Inflammatory macrophage (primary cell): Measurements from ENCODE around the gene SAE1.
A peak's percentile ranks its signal among the peaks of the same experiment; 100 is the strongest.

Source experiments
- DNase-seq, 2 donors: peaks; one replicate each; pipeline ENCODE4 v3.0.0-alpha.2; 2020 to 2022

The SAE1 gene

DNA sequence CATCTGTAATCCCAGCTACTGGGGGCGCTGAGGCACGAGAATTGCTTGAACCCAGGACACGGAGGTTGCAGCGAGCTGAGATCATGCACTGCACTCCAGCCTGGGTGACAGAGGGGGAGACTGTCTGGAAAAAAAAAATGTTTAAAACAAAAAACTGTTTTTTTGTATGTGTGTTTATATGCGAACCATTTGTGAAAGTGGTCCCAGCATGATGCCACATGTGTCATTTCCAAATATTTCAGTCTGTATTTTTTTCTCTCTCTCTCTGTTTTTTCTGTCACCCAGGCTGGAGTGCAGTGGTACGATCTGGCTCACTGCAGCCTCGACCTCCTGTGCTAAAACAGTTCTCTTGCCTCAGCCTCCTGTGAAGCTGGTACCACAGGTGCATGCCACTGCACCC is 37.4 kb downstream of the SAE1 start:
- no peak for DNase-seq

DNA sequence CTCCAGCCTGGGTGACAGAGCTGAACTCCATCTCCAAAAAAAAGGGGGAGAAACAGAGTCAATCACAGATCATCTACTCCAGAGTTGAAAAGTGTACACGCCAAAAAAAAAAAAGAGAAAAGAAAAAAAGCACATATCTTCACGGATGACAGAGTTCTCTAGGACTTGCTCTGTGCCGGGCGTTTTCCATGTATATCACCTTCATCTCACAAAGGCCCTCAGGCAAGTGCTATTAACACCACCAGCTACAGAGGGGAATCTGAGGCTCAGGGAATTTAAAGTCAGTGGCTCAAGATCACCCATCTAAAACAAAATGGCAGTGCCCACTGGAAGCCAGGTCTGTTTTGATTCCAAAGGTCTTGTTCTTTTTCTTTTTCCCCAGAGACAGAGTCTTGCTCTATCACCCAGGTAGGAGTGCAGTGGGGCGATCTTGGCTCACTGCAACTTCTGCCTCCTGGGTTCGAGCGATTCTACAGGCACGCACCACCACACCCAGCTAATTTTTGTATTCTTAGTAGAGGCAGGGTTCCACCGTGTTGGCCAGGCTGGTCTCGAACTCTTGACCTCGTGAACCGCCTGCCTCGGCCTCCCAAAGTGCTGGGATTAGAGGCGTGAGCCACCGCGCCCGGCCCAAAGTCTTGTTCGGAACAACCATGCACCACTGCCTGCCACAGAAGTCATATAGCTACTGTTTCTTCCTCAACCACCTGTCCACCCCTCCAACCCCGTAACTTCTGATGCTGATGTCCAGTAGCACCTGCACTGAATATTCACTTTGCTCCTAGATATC is 42.2 kb downstream of the SAE1 start:
- no peak for DNase-seq

DNA sequence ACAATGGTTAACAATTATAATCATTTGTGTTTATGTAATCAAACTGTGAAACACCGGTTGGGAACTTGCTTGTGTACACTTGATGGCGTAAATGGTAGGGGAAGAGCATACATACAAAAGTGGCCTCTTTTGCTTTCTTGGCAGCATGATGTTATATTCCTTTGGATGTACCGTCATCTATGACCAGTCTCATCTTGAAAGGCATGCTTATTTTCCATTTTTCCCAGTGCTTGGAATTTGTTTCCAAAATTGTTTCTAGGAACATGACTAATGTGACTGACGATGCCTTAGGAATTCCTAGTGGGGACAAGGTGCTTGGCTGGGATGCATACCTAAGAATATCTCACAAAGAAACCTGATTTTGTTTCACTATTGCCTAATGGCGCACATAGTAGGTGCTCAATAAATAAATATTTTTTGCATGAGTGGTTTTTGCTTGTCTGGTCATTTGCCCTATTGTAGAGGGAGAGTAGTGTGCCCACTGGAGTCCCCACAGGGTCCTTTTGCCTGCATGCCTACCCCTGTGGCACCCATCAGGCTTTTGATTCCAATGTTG is 45.5 kb downstream of the SAE1 start:
- no peak for DNase-seq

DNA sequence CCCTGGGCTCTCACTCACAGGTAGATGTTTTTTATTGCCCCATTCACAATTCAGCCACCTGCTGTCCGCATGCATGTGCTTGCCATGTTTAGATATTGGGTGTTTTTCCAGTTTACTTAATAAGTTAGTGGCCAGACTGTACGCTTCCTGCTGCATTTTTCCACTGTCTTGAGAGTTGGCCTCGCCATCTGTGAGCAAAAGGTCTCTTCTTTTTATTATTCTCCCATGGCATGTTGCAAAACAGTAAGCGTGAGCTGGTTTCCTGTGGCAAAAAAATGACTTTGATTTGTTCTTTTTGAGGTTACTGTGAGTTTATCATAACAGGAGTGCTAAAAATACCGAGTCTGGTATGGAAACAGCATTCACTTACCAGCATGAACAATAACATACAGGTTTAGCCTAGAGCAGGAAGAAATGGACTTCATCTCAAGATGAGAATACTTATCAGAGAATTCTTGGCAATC is 46.0 kb downstream of the SAE1 start:
- no peak for DNase-seq

DNA sequence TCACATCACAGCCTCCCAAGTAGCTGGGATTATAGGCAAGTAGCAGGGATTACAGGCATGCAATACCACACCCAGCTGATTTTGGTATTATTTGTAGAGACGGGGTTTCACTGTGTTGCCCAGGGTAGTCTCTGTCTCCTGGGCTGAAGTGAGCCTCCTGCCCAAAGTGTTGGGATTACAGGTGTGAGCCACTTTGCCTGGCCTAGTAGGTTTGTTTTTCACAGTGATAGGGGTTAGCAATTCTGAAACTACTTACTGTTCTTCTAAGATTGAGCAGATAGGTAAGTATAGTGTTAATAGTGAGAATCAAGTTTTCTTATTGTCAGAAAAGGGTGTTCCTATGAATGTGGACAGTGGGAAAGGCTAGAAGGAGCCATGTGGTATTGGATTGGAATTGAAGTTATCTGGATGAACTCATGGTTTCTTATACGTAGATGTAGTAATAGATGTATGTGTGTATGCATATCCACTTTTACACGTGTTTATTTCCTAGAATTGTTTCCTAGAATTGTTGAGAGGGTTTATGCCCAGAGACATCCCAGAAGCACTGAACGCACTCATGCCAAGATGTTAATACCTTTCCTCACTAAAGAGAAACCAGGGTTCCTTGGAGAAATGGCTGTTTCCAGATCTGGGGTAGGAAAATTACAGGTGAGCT is 49.1 kb downstream of the SAE1 start:
- DNase-seq = no peak

DNA sequence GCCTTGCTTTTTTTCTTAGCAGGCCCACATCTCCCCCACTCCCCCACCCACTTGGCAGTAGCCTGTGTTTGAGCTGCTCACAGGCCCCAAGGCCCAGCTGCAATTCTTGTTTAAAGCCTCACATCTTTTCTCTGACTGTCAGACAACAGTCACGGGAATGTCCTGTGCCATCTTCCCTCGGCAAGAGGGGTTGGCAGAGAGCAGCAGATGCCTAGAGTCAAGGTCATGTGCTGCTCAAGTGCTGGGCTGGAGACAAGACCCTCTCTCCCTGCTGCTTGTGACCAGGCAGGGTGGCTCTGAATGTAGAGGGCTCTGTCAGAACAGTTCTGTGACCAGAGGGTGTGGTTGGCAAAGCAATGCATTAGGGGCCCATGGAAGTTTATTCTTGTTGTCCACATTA is 53.0 kb downstream of the SAE1 start:
- no peak for DNase-seq

DNA sequence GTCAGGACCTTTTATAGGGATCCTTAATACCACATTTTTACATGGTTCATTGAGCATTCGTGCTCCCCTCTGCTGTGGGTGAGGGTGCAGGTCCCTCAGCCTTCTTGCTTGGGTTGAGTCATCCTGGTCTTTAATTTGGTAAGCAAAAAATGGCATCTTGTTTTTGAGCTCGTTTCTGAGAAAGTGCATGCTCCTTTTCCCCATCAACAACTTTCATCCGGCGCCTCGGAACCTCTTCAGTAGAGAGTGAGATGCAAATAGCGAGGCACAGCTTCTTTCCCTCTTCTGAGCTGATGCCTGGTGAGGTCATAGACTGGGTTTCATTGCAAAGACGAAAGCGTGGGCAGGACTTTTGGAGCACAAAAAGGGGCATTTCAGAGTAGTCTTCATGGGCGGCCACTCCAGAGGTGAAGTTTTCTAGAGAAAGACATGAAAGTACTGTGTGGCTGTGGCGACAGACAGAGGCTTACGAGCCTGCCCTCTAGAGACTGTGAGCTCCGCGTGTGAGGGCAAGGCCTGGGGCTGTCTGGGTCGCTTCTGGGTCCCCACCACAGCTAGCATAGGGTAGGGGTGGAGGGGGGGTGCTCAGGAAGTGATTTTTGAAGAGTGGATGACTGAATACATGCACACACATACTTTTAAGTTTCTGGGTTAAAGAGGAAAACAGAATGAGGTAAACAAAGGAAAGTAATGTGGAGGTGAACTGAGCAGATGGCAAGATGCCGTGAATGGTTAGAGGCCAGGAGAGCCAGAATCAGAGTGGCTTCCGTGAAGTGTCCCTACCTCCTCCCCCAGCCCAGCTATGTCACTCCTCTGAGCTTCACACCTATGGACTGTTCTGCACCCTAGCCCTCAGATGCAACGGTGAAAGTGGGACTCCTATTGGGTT is 56.1 kb downstream of the SAE1 start:
- no peak for DNase-seq

DNA sequence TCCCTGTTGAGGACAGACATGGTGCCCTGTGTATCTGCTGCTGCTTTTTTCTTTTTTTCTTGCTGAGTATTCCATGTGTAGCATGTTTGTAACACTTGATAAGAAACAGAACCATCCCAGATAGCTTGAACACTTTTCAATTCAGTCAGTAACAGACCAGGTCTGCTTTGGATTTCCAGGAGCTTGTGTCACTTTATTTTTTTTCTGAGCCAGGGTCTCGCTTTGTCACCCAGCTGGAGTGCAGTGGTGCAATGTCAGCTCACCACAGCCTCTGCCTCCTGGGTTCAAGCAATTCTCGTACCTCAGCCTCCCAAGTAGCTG is 56.7 kb downstream of the SAE1 start:
- DNase-seq = no peak

DNA sequence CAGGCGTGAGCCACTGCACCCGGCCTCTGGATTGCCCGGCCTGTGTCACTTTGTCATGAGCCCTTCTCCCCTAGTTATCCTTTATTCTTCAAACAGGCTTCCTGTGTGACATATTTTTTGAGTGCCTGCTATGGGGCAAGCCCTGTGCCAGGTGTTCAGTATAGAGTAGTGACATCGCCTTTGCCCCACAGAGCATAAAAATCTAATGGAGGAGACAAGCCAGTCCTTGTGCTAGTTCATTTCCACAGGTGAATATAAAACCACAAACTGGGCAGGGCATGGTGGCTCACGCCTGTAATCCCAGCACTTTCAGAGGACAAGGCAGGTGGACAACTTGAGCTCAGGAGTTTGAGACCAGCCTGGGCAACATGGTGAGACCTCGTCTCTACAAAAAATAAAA is 57.2 kb downstream of the SAE1 start:
- no peak for DNase-seq

DNA sequence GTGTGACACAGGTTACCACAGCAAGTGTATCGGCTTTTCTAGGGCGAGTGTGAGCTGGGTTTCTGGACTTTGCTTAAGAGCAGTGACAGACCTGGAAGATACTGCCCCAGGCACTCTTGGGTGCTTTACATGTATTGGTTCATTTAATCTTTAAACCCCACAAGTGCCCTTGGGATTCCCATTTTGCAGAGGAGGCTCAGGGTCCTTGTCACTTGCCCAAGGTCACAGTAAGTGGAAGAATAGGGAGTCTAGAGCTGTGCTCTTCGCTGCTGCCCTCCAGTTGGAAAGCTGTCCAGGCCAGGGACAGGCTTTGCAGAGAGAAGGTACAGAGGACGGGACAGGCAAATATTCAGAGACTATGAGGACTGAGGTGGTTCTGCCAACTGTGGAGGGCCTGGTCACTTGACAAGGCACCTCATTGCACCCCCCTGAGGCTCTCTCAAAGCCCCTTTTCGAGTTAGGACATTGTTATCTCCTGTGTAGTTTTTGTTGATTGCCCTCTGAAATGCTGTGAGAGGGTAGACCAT is 57.9 kb downstream of the SAE1 start:
- no peak for DNase-seq

DNA sequence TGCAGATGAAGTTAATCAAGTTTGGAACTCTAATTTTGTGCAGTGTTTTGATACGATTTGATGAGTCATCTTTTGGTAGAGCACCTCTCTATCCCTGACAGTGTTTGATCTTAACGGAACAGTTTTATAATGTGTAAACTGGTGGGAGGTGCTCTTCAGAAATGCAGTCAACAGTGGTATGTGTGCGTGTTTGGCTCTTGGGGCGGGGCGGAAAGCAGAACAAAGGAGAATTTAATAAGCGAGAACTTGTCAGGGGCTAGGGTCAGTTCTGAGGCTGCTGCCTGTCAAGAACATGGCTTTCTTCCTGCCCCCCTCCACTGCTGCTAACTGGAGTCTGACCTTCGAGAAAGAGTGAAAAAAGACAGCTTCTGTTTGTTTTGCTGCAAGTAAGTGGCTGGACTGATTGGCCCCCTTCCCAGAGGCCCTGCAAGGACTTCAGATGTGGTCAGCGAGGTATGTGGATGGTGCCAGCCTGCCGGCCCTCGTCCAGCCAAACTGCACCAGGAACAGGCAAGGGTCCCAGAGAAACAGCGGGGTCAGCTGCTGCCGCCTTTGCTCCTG is 59.6 kb downstream of the SAE1 start:
- DNase-seq = no peak

DNA sequence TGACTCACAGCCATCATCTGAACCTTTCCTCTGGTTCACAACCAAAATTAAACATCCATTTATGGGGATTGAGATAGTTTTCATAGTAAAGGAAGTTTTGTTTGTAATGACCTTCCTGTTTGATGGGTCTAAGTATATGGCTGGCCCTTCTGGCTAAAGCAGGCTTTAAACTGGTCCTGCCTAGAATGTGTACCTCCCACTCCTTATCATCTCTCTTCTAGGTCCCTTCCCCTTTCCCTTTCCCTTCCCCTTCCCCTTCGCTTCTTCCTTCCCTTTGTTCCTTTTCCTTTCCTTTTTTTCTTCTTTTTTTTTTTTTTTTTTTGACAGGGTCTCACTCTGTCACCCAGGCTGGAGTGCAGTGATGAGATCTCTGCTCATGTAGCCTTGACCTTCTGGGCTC is 64.8 kb downstream of the SAE1 start:
- DNase-seq = no peak

DNA sequence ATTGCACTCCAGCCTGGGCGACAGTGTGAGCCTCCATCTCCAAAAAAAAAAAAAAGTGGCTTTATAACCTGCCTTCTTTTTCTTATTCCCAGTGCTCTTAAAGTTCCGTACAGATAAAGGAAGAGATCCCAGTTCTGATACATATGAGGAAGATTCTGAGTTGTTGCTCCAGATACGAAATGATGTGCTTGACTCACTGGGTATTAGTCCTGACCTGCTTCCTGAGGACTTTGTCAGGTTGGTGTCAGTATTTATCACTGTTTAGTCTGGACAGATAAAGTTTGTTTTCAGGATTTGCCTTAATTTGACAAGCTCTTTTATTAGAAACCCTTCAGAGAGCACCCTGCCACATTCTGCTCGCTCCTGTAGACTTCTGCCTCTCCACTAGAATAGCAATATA is 66.5 kb downstream of the SAE1 start:
- no peak for DNase-seq

DNA sequence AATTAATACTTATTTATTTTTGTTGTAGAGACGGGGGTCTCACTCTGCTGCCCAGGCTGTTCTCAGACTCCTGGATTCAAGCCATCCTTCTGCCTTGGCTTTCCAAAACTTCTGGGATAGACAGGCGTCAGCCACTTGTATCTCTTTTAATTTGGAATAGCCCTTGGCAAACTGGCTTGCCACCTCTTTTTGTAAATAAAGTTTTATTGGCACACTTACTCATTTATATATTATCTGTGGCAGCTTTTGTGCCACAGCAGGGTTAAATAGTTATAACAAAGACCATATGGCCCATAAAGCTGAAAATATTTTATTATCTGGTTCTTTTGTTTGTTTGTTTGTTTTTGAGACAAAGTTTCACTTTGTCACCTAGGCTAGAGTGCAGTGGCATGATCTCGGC is 69.9 kb downstream of the SAE1 start:
- DNase-seq = no peak

DNA sequence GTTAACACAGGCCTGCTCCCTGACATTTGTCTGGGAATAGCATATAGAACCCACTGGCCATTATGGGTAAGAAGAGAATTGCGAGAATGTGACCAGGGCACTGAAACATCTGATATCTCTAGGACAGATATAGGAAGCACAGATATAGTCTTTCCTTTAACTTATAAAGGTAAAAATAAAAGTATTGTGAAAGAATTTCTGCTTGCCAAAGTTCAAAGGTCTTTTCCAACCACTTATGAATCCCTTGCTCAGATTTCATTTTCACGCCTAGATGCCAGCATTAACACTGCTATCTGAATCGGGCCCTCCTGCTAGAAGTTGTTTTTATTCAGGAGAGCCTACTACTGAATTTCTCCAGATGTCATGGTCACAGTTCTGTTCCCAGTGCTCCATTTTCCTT is 72.6 kb downstream of the SAE1 start:
- DNase-seq = no peak

DNA sequence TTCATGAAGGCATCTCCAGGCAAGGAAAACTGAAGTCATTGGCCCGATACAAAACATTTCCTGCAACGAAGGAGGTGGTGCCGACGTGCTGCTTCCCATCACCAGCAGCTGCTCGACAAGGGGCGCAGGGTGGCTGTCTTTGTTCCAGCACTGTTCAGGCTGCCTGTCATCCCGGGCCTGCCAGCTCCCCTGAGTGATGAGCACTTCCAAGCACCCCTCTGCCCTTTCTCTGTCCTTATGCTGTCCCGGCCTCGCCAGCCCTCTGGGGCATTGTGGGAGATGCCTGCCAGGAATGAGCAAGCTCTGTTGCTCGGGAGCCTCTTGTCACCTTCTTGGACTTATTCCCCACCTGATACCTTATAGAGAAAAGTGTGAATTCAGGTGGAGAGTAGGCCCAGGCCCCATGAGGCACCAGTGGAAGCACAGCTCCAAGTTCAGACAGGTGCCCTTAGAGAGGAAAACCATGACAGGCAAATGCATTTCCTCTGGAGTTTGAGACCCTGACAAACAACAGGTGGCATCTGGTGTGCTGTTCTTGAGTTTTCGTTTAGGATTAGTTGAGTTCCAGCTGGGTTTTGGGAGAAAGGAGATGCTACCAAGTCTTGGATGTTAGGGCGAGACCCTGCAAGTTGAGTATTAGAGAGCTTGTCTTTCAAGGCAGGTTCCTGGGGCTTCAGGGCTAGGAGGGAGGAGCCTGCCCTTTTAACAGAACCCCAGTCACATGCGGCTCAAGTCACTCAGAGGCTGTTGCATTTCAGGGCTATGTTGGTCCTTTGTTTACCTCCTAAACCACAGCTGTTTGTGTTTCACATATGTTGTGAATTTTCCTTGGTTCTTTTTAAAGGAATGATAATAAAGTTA is 78.9 kb downstream of the SAE1 start:
- no peak for DNase-seq

DNA sequence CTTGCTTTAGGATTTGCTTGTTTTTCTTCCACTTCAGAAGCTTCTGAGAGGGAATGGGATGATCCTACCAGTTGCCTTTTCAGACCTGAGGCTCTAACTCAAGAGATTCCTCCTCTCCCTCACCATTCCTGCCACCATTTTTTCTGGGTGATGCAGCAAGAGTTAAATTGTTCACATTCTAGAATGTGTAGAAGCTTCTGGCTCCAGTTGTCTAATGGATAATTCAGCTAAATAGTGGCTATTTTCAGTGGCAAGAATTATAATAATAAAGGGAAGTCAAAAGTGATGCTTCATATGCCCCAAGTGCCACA is 79.5 kb downstream of the SAE1 start:
- DNase-seq = no peak

DNA sequence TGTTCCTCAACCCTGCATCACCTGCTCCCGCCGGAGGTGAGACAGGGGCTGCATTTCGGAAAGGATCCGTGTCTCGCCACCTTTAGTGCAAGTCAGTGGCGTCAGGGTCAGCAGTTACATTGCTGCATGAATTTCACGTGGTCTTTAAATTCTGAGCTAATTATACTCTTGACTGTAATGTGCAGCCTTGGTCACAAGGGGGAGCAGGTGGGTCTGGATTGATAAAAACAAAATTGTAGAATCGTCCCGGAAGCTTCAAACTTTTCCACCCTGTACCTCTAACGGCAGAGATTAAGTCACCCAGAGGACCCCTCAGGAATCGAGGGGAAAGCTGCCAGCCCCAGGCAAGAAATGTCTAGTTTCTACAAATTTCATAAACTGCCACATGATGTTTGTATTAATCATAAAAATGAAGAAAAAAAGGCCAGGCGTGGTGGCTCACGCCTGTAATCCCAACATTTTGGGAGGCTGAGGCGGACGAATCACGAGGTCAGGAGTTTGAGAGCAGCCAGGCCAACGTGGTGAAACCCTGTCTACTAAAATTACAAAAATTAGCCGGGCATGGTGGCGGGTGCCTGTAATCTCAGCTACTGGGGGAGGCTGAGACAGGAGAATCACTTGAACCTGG is 80.2 kb downstream of the SAE1 start:
- peak; percentile 94 to 95 for DNase-seq

DNA sequence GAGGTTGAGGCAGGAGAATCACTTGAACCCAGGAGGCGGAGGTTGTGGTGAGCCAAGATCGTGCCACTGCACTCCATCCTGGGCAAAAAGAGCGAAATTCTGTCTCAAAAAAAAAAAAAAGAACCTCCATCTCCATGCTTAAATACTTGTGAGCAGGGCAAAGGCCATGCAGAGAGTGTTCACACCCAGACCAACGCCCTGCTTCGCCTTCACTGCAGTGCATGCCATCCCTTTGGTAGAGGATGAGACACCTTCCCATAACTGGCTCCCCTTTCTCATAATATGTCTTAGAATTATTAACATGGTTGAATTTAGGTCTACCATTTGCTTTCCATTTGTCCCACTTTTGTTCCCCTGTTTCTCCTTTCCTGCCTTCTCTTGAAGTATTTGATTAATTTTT is 84.9 kb downstream of the SAE1 start:
- DNase-seq = no peak

DNA sequence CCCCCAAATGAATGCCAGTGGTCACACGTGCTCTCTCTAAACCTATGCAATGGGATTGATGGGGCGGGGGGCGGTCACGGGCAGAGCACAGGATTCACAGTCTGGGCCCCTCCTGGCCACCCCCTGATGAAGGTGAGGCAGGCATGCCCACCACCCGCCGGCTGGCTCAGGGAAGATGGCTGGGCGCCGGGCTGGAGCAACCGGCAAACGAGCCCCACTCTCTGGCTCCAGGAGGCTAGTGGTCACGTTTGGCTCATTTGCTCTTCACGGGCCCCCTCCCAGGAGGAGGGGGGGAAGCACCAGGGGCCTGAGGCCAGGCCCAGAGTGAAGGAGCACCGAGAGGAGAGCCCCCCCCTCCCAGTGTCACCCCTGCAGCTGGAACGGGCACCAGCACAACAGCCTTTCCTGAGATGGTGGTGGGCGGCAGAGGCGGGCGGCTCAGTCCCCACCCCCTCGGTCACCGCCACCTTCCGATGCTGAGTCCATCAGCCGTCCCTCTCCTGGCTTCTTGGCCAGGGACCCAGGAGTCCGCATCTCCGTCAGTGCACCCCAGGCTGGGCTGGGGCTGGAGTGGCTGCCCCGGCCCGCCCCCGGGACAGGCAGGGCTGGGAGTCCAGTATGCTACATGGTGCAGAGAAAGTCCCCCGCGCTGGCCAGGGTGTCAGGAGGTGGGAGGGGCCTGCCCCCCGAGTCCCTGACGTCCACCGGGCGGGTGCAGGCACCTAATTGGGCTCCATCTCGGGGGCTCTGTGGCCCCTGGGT is 90.6 kb downstream of the SAE1 start:
- no peak for DNase-seq

DNA sequence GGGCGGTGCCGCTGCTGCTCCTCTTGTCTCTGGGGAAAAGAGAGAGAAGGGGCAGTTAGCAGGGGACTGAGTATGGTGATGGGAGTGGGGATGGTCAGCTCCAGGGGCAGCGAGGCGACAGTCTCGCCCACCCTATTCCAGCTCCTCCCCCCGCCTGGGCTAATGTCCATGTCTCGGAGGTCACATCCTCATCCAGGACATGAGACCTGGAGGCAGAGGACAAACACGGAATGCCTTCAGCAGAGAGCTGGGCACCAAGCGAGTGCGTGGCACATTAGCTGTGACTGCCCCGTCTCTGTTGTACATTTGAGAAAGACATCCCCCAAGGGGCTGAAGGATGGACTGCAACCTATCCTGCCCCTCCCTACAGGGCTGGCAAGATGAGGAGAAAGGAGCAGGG is 91.3 kb downstream of the SAE1 start:
- no peak for DNase-seq
